Gastrocnemius medialis (tissue), 4 donors: Measurements from ENCODE around the gene ZNF141. TPM values are rescaled to one million over a fixed set of nuclear protein-coding genes. Genes with fewer than 3 reads are reported as not detected.
A peak's percentile ranks its signal among the peaks of the same experiment; 100 is the strongest.

Experiments
- ATAC-seq, 2 donors: fragments of 150-250 bp; one replicate each; pipeline ENCODE4 v1.9.1; 2016
- DNase-seq, 2 donors: peaks; one replicate each; pipeline ENCODE4 v3.0.0-alpha.2; 2019
- H3K27ac ChIP-seq, 4 donors: fragments of 200-600 bp; sonication (generic); 1 replicate in 1 of 4; 2 replicates in 3 of 4; pipeline ENCODE4 v1.5.1; 2016 to 2018; ENCODE audit warnings: mild to moderate bottlenecking in 2 of 4, moderate library complexity in 1 of 4
- H3K27me3 ChIP-seq, 3 donors: fragments of 200-600 bp; sonication (generic) in 2 of 3; 1 replicate in 1 of 3; 2 replicates in 2 of 3; pipeline versions ENCODE4 v1.5.1 to v1.6.0; 2016 to 2019; ENCODE audit warnings: mild to moderate bottlenecking in 1 of 3, moderate library complexity in 1 of 3
- H3K36me3 ChIP-seq, 2 donors: fragments of 200-600 bp; sonication (generic) in 1 of 2; one replicate each; pipeline ENCODE4 v1.5.1; 2017 to 2018
- H3K4me1 ChIP-seq, 2 donors: fragments of 200-600 bp; sonication (generic) in 1 of 2; one replicate each; pipeline ENCODE4 v1.5.1; 2016 to 2017; ENCODE audit warnings: mild to moderate bottlenecking in 2 of 2
- H3K4me3 ChIP-seq, 4 donors: fragments of 200-600 bp; sonication (generic) in 3 of 4; 1 replicate in 1 of 4; 2 replicates in 3 of 4; pipeline ENCODE4 v1.5.1; 2016 to 2019; ENCODE audit warnings: mild to moderate bottlenecking in 2 of 4
- H3K9me3 ChIP-seq, 3 donors: fragments of 200-600 bp; sonication (generic) in 2 of 3; 1 replicate in 1 of 3; 2 replicates in 2 of 3; pipeline ENCODE4 v1.5.1; 2016 to 2019
- POLR2A ChIP-seq, 2 donors: fragments of 450-650 bp; IDR thresholded peaks; one replicate each; pipeline ENCODE4 v1.6.1; 2017; ENCODE audit warnings: antibody characterized with exemption in 2 of 2, mild to moderate bottlenecking in 2 of 2, moderate library complexity in 2 of 2
- in situ Hi-C, 4 donors: fragments of 200-750 bp; cut with MboI; loops; one replicate each; pipeline versions ENCODE4 v1.15.0 to v1.8.0; 2017; ENCODE audit warnings: low sequenced_read_pairs in 4 of 4
- intact Hi-C: fragments of 100-400 bp; cut with DNase I; formaldehyde crosslinking; loops from one replicate; pipeline ENCODE4 v1.15.1; 2023; ENCODE audit warnings: low total_unique reads
- total RNA-seq, 4 donors: library from RNA; depleted of rRNA; stranded (reverse); fragments of >200 nt; gene quantifications; one replicate each; pipeline versions ENCODE4 v1.1.0 to v1.2.3, GENCODE V29; 2016
- TF ChIP-seq, protein P1 (sequence below), 5 experiments: fragments of 450-650 bp in 3 of 5; fragments of 200-600 bp in 2 of 5; sonication (generic) in 2 of 5; IDR thresholded peaks in 4 of 5; conservative IDR thresholded peaks in 1 of 5; 1 replicate in 4 of 5; 2 replicates in 1 of 5; pipeline ENCODE4 v1.5.1; 2016 to 2019; ENCODE audit warnings: antibody characterized with exemption in 5 of 5, mild to moderate bottlenecking in 3 of 5, moderate library complexity in 3 of 5

ZNF141 gene
- total RNA-seq, 4 donors from 2014 or later = 1.4 to 5.7 (median 2.0) TPM

DNA sequence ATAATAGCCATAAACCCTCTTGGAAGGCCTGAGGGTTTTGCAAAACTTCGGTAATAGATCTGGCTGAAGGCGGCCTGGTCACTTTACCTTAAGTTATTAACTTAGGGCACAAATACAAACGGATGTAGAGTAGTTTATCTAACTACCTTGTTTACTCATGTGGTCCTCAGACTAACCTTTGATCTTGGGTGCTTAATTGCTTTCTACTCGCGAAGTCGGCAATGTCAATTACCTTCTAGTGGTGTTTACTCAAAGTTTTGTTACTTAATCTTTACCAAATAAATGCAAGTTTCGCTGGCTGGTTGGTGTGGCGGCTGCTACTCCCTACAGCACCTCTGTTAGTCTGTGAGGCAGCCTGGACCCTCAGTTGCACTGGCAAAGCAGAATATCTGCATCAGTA lies 8.9 kb upstream of the ZNF141 start:
- intact Hi-C loops (no loop called here), in situ Hi-C loops (no loop called here)
- DNase-seq (no peak), ATAC-seq (no peak)
- Histone ChIP-seq H3K4me3 (no peak overlapping the region), H3K27me3 (no peaks in the 10 kb centered on the region), H3K4me1 (no peaks in the 10 kb centered on the region), H3K36me3 (no peaks in the 10 kb centered on the region), H3K9me3 (no peaks in the 10 kb centered on the region), H3K27ac (no peak overlapping the region)
- TF ChIP-seq POLR2A (IDR thresholded peaks at IDR 0.05) = no peak
- TF ChIP-seq, protein P1, sequence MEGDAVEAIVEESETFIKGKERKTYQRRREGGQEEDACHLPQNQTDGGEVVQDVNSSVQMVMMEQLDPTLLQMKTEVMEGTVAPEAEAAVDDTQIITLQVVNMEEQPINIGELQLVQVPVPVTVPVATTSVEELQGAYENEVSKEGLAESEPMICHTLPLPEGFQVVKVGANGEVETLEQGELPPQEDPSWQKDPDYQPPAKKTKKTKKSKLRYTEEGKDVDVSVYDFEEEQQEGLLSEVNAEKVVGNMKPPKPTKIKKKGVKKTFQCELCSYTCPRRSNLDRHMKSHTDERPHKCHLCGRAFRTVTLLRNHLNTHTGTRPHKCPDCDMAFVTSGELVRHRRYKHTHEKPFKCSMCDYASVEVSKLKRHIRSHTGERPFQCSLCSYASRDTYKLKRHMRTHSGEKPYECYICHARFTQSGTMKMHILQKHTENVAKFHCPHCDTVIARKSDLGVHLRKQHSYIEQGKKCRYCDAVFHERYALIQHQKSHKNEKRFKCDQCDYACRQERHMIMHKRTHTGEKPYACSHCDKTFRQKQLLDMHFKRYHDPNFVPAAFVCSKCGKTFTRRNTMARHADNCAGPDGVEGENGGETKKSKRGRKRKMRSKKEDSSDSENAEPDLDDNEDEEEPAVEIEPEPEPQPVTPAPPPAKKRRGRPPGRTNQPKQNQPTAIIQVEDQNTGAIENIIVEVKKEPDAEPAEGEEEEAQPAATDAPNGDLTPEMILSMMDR (IDR thresholded peaks at IDR 0.05 in 4 of 5, conservative IDR thresholded peaks at IDR 0.05 in 1 of 5) = no peak

DNA sequence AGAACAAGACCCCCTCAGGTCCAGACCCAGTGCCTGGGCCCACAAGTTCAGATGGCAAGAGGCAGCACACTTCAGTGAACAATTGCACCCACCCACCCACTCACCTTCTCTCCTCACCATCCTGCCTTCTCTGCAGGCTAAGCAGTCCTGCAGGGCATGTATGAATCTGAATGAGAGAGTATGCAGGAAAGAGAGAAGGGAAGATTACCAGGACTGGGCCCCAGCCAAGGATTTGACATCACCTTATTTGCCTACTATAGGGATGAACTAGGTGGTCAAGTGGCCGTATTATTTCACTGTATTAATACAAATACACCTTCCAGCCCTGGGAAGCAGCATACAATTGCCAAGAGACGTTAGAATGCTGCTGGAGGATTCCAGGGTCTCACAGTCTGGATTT lies 2.1 kb upstream of the ZNF141 start:
- ATAC-seq (no peak), DNase-seq (no peak)
- Histone ChIP-seq H3K9me3 (no peaks in the 10 kb centered on the region), H3K4me3 (no peak overlapping the region), H3K27ac (peak overlapping the region in 2 of 4 donors; percentile 82 to 92), H3K27me3 (no peaks in the 10 kb centered on the region), H3K36me3 (no peaks in the 10 kb centered on the region), H3K4me1 (peaks cover 5 to 9% of the 10 kb centered on the region in 2 donors)
- intact Hi-C loops (loop anchor here (5.0 kb wide), 1 partner anchor 447 kb away; no protein-coding TSS in a partner anchor), in situ Hi-C loops (no loop called here)
- TF ChIP-seq, protein P1 (IDR thresholded peaks at IDR 0.05 in 4 of 5, conservative IDR thresholded peaks at IDR 0.05 in 1 of 5) = no peak
- TF ChIP-seq POLR2A (IDR thresholded peaks at IDR 0.05) = no peak

DNA sequence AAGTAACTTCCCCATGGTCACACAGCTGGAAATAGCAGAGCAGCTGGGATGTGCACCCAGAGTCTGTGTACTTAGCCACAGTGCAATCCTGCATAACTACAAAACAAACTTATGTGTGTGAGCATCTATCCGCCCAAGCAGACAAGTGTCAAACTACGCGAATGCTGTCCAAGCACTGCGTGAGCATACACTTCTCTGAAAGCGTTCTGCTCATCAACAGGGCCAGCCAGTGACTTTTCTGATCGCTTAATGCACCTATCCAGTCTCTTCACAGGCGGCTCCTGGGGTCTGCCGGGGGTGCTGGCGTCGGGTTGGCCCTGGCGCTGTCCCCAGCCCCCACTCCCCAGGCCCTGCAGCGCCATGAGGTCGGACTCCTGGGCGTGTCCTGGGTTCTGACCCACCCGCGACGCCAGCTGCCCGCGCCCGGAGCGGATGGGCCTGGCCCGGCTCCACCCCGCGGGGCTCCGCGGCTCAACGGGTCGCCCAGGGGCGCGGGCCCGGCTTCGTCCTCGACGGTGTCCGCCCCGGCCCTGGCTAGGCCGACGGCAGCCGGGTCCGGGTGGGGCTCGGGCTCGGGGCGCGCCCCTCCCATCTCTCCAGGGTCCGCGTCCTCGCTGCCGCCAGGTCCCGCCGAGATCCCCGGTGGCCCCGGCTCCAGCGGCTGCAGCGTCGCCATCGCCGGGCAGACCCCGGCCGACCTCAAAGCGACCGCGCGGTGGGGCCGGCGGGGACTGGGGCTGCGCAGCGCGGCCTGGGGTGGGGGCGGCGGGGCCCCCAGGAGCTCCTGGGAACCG lies 1.3 kb upstream of the ZNF141 start:
- Histone ChIP-seq H3K4me3 (peak overlapping the region; percentile 88 to 99 (median 94)), H3K27ac (peak overlapping the region; percentile 82 to 93 (median 90)), H3K27me3 (no peaks in the 10 kb centered on the region), H3K4me1 (peaks cover 5 to 9% of the 10 kb centered on the region in 2 donors), H3K9me3 (no peaks in the 10 kb centered on the region), H3K36me3 (no peaks in the 10 kb centered on the region)
- DNase-seq (no peak), ATAC-seq (no peak)
- peak in 1 of 2 donors; percentile 12 for TF ChIP-seq POLR2A (IDR thresholded peaks at IDR 0.05)
- TF ChIP-seq, protein P1 (IDR thresholded peaks at IDR 0.05 in 4 of 5, conservative IDR thresholded peaks at IDR 0.05 in 1 of 5) = no peak
- in situ Hi-C loops (no loop called here), intact Hi-C loops (loop anchor here (2.0 to 5.0 kb wide), 3 partner anchors 139 to 446 kb away; partner anchors contain the start of genes PIGG and ZNF721)

DNA sequence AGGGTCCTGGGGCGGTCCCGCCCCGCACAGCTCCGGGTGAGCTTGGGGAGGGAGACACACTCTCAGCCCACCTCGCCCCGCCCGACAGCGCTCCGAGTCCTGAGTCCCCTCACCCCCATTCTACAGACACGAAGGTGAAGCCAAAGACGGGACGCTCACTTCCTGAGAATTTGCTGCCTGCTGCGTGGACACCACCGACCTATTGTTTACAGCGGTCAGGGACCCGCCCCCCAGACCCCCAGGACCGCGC lies 796 bp upstream of the ZNF141 start:
- ATAC-seq (peak in 1 of 2 donors; percentile 5), DNase-seq (no peak)
- Histone ChIP-seq H3K4me3 (peak overlapping the region; percentile 88 to 99 (median 94)), H3K4me1 (peaks cover 5 to 9% of the 10 kb centered on the region in 2 donors), H3K36me3 (no peaks in the 10 kb centered on the region), H3K27me3 (no peaks in the 10 kb centered on the region), H3K27ac (peak overlapping the region; percentile 82 to 93 (median 90)), H3K9me3 (no peaks in the 10 kb centered on the region)
- in situ Hi-C loops = no loop called here
- intact Hi-C loops = loop anchor here (2.0 to 5.0 kb wide), 3 partner anchors 138 to 445 kb away; partner anchors contain the start of genes PIGG and ZNF721
- TF ChIP-seq POLR2A (IDR thresholded peaks at IDR 0.05) = no peak

DNA sequence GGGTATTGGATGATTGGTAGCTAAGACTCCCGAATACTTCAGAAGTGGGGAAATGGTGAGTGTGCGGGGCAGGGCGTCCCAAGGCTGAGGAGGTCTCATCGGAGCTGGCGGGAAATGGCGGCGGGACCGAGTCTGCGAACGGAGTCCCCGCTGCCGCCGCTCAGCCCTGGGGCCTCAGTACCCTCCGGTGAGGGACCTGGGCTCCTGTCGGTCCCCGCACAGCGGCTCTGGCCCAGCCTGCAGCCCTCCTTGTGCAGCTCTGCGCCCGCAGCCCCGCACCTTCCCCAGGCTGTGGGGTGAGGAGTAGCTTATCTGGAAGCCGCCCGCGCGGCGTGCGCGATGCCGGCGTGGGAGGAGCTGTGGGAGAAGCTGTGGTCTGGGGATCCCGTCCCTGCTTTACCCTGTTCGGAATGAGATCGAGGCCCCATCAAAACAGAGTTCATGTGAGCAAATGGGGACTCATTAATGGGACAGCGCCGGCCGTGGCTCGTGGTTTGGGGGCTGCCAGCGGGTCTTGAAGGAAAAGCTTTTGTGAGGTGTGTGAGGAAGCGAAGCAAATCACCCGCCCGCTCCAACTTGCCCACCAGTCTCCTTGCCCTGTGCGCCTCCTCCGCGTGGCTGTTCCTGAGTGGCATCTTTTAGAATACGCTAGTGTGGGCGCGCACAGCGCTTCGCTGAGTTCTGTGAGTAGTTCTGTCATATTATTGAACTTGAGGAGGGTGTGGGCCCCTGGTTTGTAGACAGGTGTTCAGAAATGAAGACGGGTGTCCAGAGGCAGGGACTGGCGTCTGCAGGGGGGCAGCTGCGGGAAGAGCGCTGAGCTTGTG lies 531 bp downstream of the ZNF141 start:
- DNase-seq (no peak), ATAC-seq (peak; percentile 39 to 50)
- Histone ChIP-seq H3K9me3 (no peaks in the 10 kb centered on the region), H3K4me1 (peaks cover 5 to 9% of the 10 kb centered on the region in 2 donors), H3K4me3 (peak overlapping the region; percentile 88 to 99 (median 94)), H3K27ac (peak overlapping the region; percentile 82 to 93 (median 90)), H3K27me3 (no peaks in the 10 kb centered on the region), H3K36me3 (no peaks in the 10 kb centered on the region)
- intact Hi-C loops = loop anchor here (2.0 to 5.0 kb wide), 3 partner anchors 137 to 444 kb away; partner anchors contain the start of genes PIGG and ZNF721
- in situ Hi-C loops = no loop called here
- TF ChIP-seq, protein P1 (IDR thresholded peaks at IDR 0.05 in 4 of 5, conservative IDR thresholded peaks at IDR 0.05 in 1 of 5) = no peak
- TF ChIP-seq POLR2A (IDR thresholded peaks at IDR 0.05) = no peak
